GM12875 (cell line): Measurements from ENCODE around the gene NFX1.
"Not testable (repeated sequence)": the region's sequence is repeated elsewhere in the genome, so short reads cannot be mapped to it uniquely, and the experiment has no call there.

Source experiments
- H3K4me3 ChIP-seq: one replicate; pipeline ENCODE4 v1.5.1; 2011; ENCODE audit warnings: low read depth, low read length, control low read depth
- CTCF ChIP-seq: IDR thresholded peaks from 2 replicates; pipeline ENCODE4 v1.5.1; 2011; ENCODE audit warnings: low read depth, mild to moderate bottlenecking, control low read depth, inconsistent platforms, low read length, moderate library complexity, borderline replicate concordance; ENCODE audit not compliant: insufficient read depth

The NFX1 gene

GRCh38 chr9:33320230-33320567, 29.9 kb downstream of the NFX1 start:
- TF ChIP-seq CTCF = no peak
- no peak overlapping the region for H3K4me3 ChIP-seq

GRCh38 chr9:33320568-33321261, 30.4 kb downstream of the NFX1 start:
- H3K4me3 ChIP-seq = no peak overlapping the region
- no peak for TF ChIP-seq CTCF

GRCh38 chr9:33329117-33329563, 38.8 kb downstream of the NFX1 start:
- H3K4me3 ChIP-seq = no peak overlapping the region
- no peak for TF ChIP-seq CTCF

- H3K4me3 ChIP-seq = no peak overlapping the region
- no peak for TF ChIP-seq CTCF
Measured at GRCh38 chr9:33329979-33330378, 39.7 kb downstream of the NFX1 start.

GRCh38 chr9:33331377-33331891, 41.1 kb downstream of the NFX1 start:
- no peak overlapping the region for H3K4me3 ChIP-seq
- TF ChIP-seq CTCF = no peak

- TF ChIP-seq CTCF = no peak
- H3K4me3 ChIP-seq = no peak overlapping the region
Measured at GRCh38 chr9:33332011-33332410, 41.7 kb downstream of the NFX1 start.

- not testable (repeated sequence) for H3K4me3 ChIP-seq
Measured at GRCh38 chr9:33332956-33333355, 42.6 kb downstream of the NFX1 start.

- no peak for TF ChIP-seq CTCF
- H3K4me3 ChIP-seq = no peak overlapping the region
Measured at GRCh38 chr9:33340186-33340585, 49.9 kb downstream of the NFX1 start.
